ENCODE results near the gene SLC39A9. TPM values are rescaled to one million over a fixed set of nuclear protein-coding genes. Genes with fewer than 3 reads are reported as not detected.

Gene SLC39A9
- polyA plus RNA-seq, 1 donor from 2014 or later, result 88.5 TPM

- H3K9me2 ChIP-seq (ENCODE audit: insufficient read depth, low read length), result no peaks in the 10 kb centered on the region
- H3K79me2 ChIP-seq (replicated peaks; ENCODE audit: insufficient read depth, low read length), result no peaks in the 10 kb centered on the region
- H3K36me3 ChIP-seq (ENCODE audit: insufficient read depth, low read length), result no peaks in the 10 kb centered on the region
- no peaks in the 10 kb centered on the region for H4K20me1 ChIP-seq (ENCODE audit: insufficient read depth)
- no peaks in the 10 kb centered on the region for H3K9me3 ChIP-seq (ENCODE audit: low read length)
- no peak overlapping the region for H2AFZ ChIP-seq (ENCODE audit: low read depth, low read length)
- no peaks in the 10 kb centered on the region for H3K27me3 ChIP-seq (ENCODE audit: insufficient read depth, low read depth, low read length)
- no peak for TF ChIP-seq EP300 (conservative IDR thresholded peaks at IDR 0.05; ENCODE audit: poor library complexity, severe bottlenecking)
- TF ChIP-seq SMC3 (conservative IDR thresholded peaks at IDR 0.05; ENCODE audit: poor library complexity), result no peak
- no peak for TF ChIP-seq EZH2 (IDR thresholded peaks at IDR 0.05; ENCODE audit: borderline replicate concordance, insufficient read depth, low read length, poor library complexity, severe bottlenecking)
- TF ChIP-seq MXI1 (conservative IDR thresholded peaks at IDR 0.05; ENCODE audit: poor library complexity, severe bottlenecking), result no peak
- no peak for TF ChIP-seq TAF1 (IDR thresholded peaks at IDR 0.05; ENCODE audit: low read depth)
- no peak for TF ChIP-seq REST (IDR thresholded peaks at IDR 0.05; ENCODE audit: borderline replicate concordance)
- no peak for TF ChIP-seq CTCF (IDR thresholded peaks at IDR 0.05; ENCODE audit: poor library complexity, severe bottlenecking)
- TF ChIP-seq RAD21 (conservative IDR thresholded peaks at IDR 0.05), result no peak
- TF ChIP-seq POLR2AphosphoS5 (IDR thresholded peaks at IDR 0.05), result no peak
- no peak overlapping the region for H3K27ac ChIP-seq (ENCODE audit: low read length)
- no peak overlapping the region for H3K9ac ChIP-seq (ENCODE audit: low read length)
- H3F3A ChIP-seq (ENCODE audit: insufficient read depth, low read length, poor library complexity, severe bottlenecking), result no peaks in the 10 kb centered on the region
- H3K4me2 ChIP-seq (ENCODE audit: low read length), result no peak overlapping the region
- H3K4me3 ChIP-seq (ENCODE audit: low read length), result no peak overlapping the region
Measured at GRCh38 chr14:69351911-69352310, 46.6 kb upstream of the SLC39A9 start.

- no peak overlapping the region for H3K4me3 ChIP-seq (ENCODE audit: low read length)
- no peaks in the 10 kb centered on the region for H3K79me2 ChIP-seq (replicated peaks; ENCODE audit: insufficient read depth, low read length)
- H3K27ac ChIP-seq (ENCODE audit: low read length), result no peak overlapping the region
- no peak overlapping the region for H3K9ac ChIP-seq (ENCODE audit: low read length)
- H3K9me3 ChIP-seq (ENCODE audit: low read length), result no peaks in the 10 kb centered on the region
- no peak overlapping the region for H2AFZ ChIP-seq (ENCODE audit: low read depth, low read length)
- no peaks in the 10 kb centered on the region for H3K36me3 ChIP-seq (ENCODE audit: insufficient read depth, low read length)
- H3K9me2 ChIP-seq (ENCODE audit: insufficient read depth, low read length), result no peaks in the 10 kb centered on the region
- H3F3A ChIP-seq (ENCODE audit: insufficient read depth, low read length, poor library complexity, severe bottlenecking), result no peaks in the 10 kb centered on the region
- no peaks in the 10 kb centered on the region for H3K27me3 ChIP-seq (ENCODE audit: insufficient read depth, low read depth, low read length)
- no peak overlapping the region for H3K4me2 ChIP-seq (ENCODE audit: low read length)
- H4K20me1 ChIP-seq (ENCODE audit: insufficient read depth), result no peaks in the 10 kb centered on the region
- TF ChIP-seq EZH2 (IDR thresholded peaks at IDR 0.05; ENCODE audit: borderline replicate concordance, insufficient read depth, low read length, poor library complexity, severe bottlenecking) (no peak), TAF1 (IDR thresholded peaks at IDR 0.05; ENCODE audit: low read depth) (no peak), REST (IDR thresholded peaks at IDR 0.05; ENCODE audit: borderline replicate concordance) (no peak), RAD21 (conservative IDR thresholded peaks at IDR 0.05) (no peak), MXI1 (conservative IDR thresholded peaks at IDR 0.05; ENCODE audit: poor library complexity, severe bottlenecking) (no peak), POLR2AphosphoS5 (IDR thresholded peaks at IDR 0.05) (no peak), SMC3 (conservative IDR thresholded peaks at IDR 0.05; ENCODE audit: poor library complexity) (no peak), EP300 (conservative IDR thresholded peaks at IDR 0.05; ENCODE audit: poor library complexity, severe bottlenecking) (no peak), CTCF (IDR thresholded peaks at IDR 0.05; ENCODE audit: poor library complexity, severe bottlenecking) (no peak)
Measured at GRCh38 chr14:69353168-69353567, 45.3 kb upstream of the SLC39A9 start.
